GM12878 (cell line): ENCODE measurements around the gene TNFSF11. TPM values are rescaled to one million over a fixed set of nuclear protein-coding genes. Genes with fewer than 3 reads are reported as not detected.

ENCODE experiments used
- ATAC-seq: fragments of 200-7000 bp; cut with Tn5 transposase; 3 replicates; pipeline ENCODE4 v1.9.1; 2020; ENCODE audit warnings: mild to moderate bottlenecking, moderate library complexity
- BruUV-seq: library from RNA; stranded (reverse); fragments of 400-500 nt; replicated peaks from 2 replicates; lab custom pipeline; 2021; lab: Mats Ljungman, UMichigan
- CTCF ChIA-PET: fragments of 300-600 bp; sonication (Branson Sonifier 250); formaldehyde crosslinking; extraction: SDS; loops from one replicate; lab custom pipeline; 2021; ENCODE audit warnings: inconsistent platforms; lab: Yijun Ruan, JAX
- POLR2A ChIA-PET: fragments of 350-600 bp; formaldehyde crosslinking; extraction: SDS; loops from one replicate; lab custom pipeline; 2021; ENCODE audit warnings: inconsistent platforms; lab: Charles Lee
- RAD21 ChIA-PET: fragments of 300-600 bp; sonication (Branson Sonifier 250); formaldehyde crosslinking; loops from one replicate; lab custom pipeline; 2023; ENCODE audit warnings: antibody characterized with exemption; ENCODE audit not compliant: unreplicated experiment; lab: Charles Lee
- SMC1A ChIA-PET: fragments of 300-600 bp; sonication (Branson Sonifier 250); formaldehyde crosslinking; loops from one replicate; lab custom pipeline; 2023; ENCODE audit not compliant: unreplicated experiment, uncharacterized antibody; lab: Charles Lee
- DNase-seq: peaks from one replicate; pipeline ENCODE4 v3.0.0-alpha.2; 2011; ENCODE audit warnings: low read depth, low spot score
- FAIRE-seq: peaks from 3 replicates; lab custom pipeline; 2011; peaks lifted over from hg19 to GRCh38; lab: Jason Lieb, UNC
- H2AFZ ChIP-seq: 2 replicates; pipeline ENCODE4 v1.6.0; 2011; ENCODE audit warnings: low read depth, low read length, control low read depth; ENCODE audit not compliant: control insufficient read depth
- H3K27ac ChIP-seq: 2 replicates; pipeline ENCODE4 v1.5.1; 2011; ENCODE audit warnings: control low read depth; ENCODE audit not compliant: control insufficient read depth, insufficient read depth
- H3K27me3 ChIP-seq, 2 experiments: replicated peaks in 1 of 2; 2 replicates each; pipeline versions ENCODE4 v1.6.0 to v1.6.1; 2011; ENCODE audit warnings: low read length in 1 of 2; ENCODE audit not compliant: control insufficient read depth in 2 of 2, insufficient read depth in 2 of 2
- H3K36me3 ChIP-seq, 2 experiments: 2 replicates each; pipeline ENCODE4 v1.5.1; 2011; ENCODE audit warnings: low read length in 1 of 2; ENCODE audit not compliant: control insufficient read depth in 2 of 2, insufficient read depth in 2 of 2
- H3K4me1 ChIP-seq: 2 replicates; pipeline ENCODE4 v1.6.1; 2011; ENCODE audit warnings: mild to moderate bottlenecking, low read length, moderate library complexity, mixed read lengths; ENCODE audit not compliant: control insufficient read depth, insufficient read depth
- H3K4me2 ChIP-seq: 2 replicates; pipeline ENCODE4 v1.6.0; 2011; ENCODE audit warnings: control low read depth; ENCODE audit not compliant: control insufficient read depth, insufficient read depth
- H3K4me3 ChIP-seq: fragments of 200-600 bp; sonication (generic); 2 replicates; pipeline ENCODE4 v1.5.1; 2016
- H3K79me2 ChIP-seq: 2 replicates; pipeline ENCODE4 v1.6.0; 2011; ENCODE audit warnings: low read length; ENCODE audit not compliant: control insufficient read depth, insufficient read depth
- H3K9ac ChIP-seq: 2 replicates; pipeline ENCODE4 v1.8.0; 2011; ENCODE audit warnings: low read length, control low read depth, mixed read lengths; ENCODE audit not compliant: control insufficient read depth, insufficient read depth
- H3K9me3 ChIP-seq: replicated peaks from 3 replicates; pipeline ENCODE4 v1.5.1; 2011; ENCODE audit warnings: mild to moderate bottlenecking, low read length; ENCODE audit not compliant: control insufficient read depth, insufficient read depth
- H4K20me1 ChIP-seq: 2 replicates; pipeline ENCODE4 v1.6.0; 2011; ENCODE audit not compliant: control insufficient read depth, insufficient read depth
- ASH2L ChIP-seq: fragments of 300-600, 200-600 bp; sonication (generic); IDR thresholded peaks from 2 replicates; pipeline ENCODE4 v1.6.1; 2017; ENCODE audit warnings: low read depth, mild to moderate bottlenecking, borderline replicate concordance
- POLR2A ChIP-seq: IDR thresholded peaks from 2 replicates; pipeline ENCODE4 v1.6.1; 2011; ENCODE audit warnings: low read depth, mild to moderate bottlenecking, low read length
- RUNX3 ChIP-seq: IDR thresholded peaks from 2 replicates; pipeline ENCODE4 v1.6.1; 2012; ENCODE audit warnings: low read length, inconsistent platforms
- SIX5 ChIP-seq: IDR thresholded peaks from 2 replicates; pipeline ENCODE4 v1.6.1; 2011; ENCODE audit warnings: mild to moderate bottlenecking, low read depth, low read length, moderate library complexity; ENCODE audit not compliant: severe bottlenecking
- SP1 ChIP-seq: IDR thresholded peaks from one replicate; pipeline ENCODE4 v1.6.1; 2011; ENCODE audit warnings: low read depth, low read length
- whole genome bisulfite sequencing: methylation state at CpG from one replicate; pipeline ENCODE4 v1.1.6; 2016; ENCODE audit warnings: low lambda C conversion rate; ENCODE audit not compliant: insufficient replicate concordance, insufficient coverage; ENCODE audit errors: missing lambda C conversion rate; 5-methylcytosine and 5-hydroxymethylcytosine counted together
- in situ Hi-C: fragments of 300-500 bp; cut with MboI; formaldehyde crosslinking; loops from 9 replicates; pipeline ENCODE4 v1.14.3; 2018; ENCODE audit warnings: mixed read lengths
- intact Hi-C: fragments of 100-400 bp; cut with micrococcal nuclease; formaldehyde crosslinking; loops from one replicate; pipeline ENCODE4 v1.14.2; 2022; ENCODE audit not compliant: unreplicated experiment
- polyA plus RNA-seq, 11 experiments: library from polyadenylated mRNA; depleted of rRNA in 4 of 11; unstranded in 6 of 11; stranded (reverse) in 5 of 11; fragments of >200 nt; fragmentation: Nextera tagmentation in 4 of 11; fragmentation: Illumina TruSeq in 1 of 11; extraction: Ambion mirVana in 4 of 11; extraction: Trizol in 1 of 11; gene quantifications; 1 replicate in 1 of 11; 2 replicates in 10 of 11; pipeline versions ENCODE4 v1.2.1 to v1.2.3, GENCODE V29; 2011 to 2016; ENCODE audit warnings: inconsistent platforms in 2 of 11, missing spikeins in 2 of 11, low read depth in 1 of 11
- total RNA-seq, 4 experiments: library from RNA; depleted of rRNA in 3 of 4; stranded (reverse); fragments of >200 nt in 3 of 4; fragmentation: Illumina TruSeq in 1 of 4; extraction: Trizol in 1 of 4; gene quantifications; 2 replicates each; pipeline versions ENCODE4 v1.2.1 to v1.2.3, GENCODE V29; 2013 to 2021
- TF ChIP-seq, protein P1 (sequence below): fragments of 450-650 bp; conservative IDR thresholded peaks from 2 replicates; pipeline ENCODE4 v1.6.1; 2017; ENCODE audit warnings: mild to moderate bottlenecking, moderate library complexity
- TF ChIP-seq, protein P2 (sequence below): fragments of 150-350 bp; IDR thresholded peaks from 2 replicates; pipeline ENCODE4 v1.6.1; 2016; ENCODE audit warnings: low read depth, low read length

TNFSF11 gene
- total and polyA plus RNA-seq, 10 of the 15 experiments (the other 5 are each of a cell fraction or from before 2014, with no cell fraction given), result 0.86 to 14.8 (median 10.0) TPM

DNA sequence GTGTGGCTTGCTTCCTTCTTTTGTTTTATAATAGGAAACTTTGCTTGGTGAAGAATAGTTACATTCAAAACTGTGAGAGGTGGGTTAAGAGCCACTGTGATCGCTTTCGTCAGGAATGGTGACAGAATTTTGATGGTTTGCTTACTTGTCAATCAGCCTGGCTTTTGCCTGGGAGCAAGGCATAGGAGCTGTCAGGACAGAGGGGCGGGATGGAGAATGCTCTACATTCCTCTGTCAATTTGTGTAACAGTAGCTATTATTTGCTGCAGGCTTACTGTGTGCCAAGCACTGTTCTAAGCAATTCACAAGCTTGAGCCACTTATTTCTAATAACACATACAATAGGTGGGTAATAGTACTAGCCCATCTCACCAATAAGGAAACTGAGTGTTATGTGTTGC lies 28.1 kb upstream of the TNFSF11 start:
- SMC1A ChIA-PET, result interaction anchor here (0.8 to 6.2 kb wide), 3 partner anchors 14 to 52 kb away, joined by 3 to 46 read pairs (median 3); no protein-coding TSS in a partner anchor
- Histone ChIP-seq H3K4me1 (peaks cover 27% of the 10 kb centered on the region), H2AFZ (no peak overlapping the region), H3K9ac (no peak overlapping the region), H3K4me2 (no peak overlapping the region), H3K36me3 (no peaks in the 10 kb centered on the region), H3K9me3 (no peaks in the 10 kb centered on the region), H3K79me2 (no peaks in the 10 kb centered on the region), H3K27me3 (no peaks in the 10 kb centered on the region), H4K20me1 (no peaks in the 10 kb centered on the region), H3K27ac (no peak overlapping the region), H3K4me3 (no peak overlapping the region)
- no peak for ATAC-seq
- 100% methylated on average over 3 of the region's 3 CpGs for WGBS
- RAD21 ChIA-PET, result interaction anchor here (0.6 to 1.3 kb wide), 2 partner anchors 212 to 677 kb away, joined by 3 to 4 read pairs; no protein-coding TSS in a partner anchor
- CTCF ChIA-PET, result no interaction called here
- intact Hi-C loops, result no loop called here
- no TSS peak for BruUV-seq
- no peak for DNase-seq
- in situ Hi-C loops, result no loop called here
- no peak for FAIRE-seq
- TF ChIP-seq, protein P1, sequence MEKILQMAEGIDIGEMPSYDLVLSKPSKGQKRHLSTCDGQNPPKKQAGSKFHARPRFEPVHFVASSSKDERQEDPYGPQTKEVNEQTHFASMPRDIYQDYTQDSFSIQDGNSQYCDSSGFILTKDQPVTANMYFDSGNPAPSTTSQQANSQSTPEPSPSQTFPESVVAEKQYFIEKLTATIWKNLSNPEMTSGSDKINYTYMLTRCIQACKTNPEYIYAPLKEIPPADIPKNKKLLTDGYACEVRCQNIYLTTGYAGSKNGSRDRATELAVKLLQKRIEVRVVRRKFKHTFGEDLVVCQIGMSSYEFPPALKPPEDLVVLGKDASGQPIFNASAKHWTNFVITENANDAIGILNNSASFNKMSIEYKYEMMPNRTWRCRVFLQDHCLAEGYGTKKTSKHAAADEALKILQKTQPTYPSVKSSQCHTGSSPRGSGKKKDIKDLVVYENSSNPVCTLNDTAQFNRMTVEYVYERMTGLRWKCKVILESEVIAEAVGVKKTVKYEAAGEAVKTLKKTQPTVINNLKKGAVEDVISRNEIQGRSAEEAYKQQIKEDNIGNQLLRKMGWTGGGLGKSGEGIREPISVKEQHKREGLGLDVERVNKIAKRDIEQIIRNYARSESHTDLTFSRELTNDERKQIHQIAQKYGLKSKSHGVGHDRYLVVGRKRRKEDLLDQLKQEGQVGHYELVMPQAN, result no peak
- no peak for TF ChIP-seq SP1
- TF ChIP-seq, protein P2, sequence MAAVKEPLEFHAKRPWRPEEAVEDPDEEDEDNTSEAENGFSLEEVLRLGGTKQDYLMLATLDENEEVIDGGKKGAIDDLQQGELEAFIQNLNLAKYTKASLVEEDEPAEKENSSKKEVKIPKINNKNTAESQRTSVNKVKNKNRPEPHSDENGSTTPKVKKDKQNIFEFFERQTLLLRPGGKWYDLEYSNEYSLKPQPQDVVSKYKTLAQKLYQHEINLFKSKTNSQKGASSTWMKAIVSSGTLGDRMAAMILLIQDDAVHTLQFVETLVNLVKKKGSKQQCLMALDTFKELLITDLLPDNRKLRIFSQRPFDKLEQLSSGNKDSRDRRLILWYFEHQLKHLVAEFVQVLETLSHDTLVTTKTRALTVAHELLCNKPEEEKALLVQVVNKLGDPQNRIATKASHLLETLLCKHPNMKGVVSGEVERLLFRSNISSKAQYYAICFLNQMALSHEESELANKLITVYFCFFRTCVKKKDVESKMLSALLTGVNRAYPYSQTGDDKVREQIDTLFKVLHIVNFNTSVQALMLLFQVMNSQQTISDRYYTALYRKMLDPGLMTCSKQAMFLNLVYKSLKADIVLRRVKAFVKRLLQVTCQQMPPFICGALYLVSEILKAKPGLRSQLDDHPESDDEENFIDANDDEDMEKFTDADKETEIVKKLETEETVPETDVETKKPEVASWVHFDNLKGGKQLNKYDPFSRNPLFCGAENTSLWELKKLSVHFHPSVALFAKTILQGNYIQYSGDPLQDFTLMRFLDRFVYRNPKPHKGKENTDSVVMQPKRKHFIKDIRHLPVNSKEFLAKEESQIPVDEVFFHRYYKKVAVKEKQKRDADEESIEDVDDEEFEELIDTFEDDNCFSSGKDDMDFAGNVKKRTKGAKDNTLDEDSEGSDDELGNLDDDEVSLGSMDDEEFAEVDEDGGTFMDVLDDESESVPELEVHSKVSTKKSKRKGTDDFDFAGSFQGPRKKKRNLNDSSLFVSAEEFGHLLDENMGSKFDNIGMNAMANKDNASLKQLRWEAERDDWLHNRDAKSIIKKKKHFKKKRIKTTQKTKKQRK, result no peak
- TF ChIP-seq SIX5, result no peak
- TF ChIP-seq POLR2A, result no peak
- TF ChIP-seq RUNX3, result no peak
- TF ChIP-seq ASH2L, result no peak
- POLR2A ChIA-PET, result interaction anchor here (0.5 kb wide), 1 partner anchor 68 kb away, joined by 3 read pairs; no protein-coding TSS in a partner anchor
